Smooth muscle cell (in vitro differentiated cells): Measurements from ENCODE around the gene RFPL4AL1. TPM values are rescaled to one million over a fixed set of nuclear protein-coding genes. Genes with fewer than 3 reads are reported as not detected.
"Not testable (repeated sequence)": the region's sequence is repeated elsewhere in the genome, so short reads cannot be mapped to it uniquely, and the experiment has no call there.

Experiments used
- DNase-seq: peaks from one replicate; lab custom pipeline; 2025; ENCODE audit not compliant: unreplicated experiment; lab: John Stamatoyannopoulos, UW
- H2AFZ ChIP-seq: fragments of 200-600 bp; sonication (generic); 2 replicates; pipeline ENCODE4 v1.6.0; 2016; ENCODE audit warnings: antibody characterized with exemption, low read depth, mild to moderate bottlenecking
- H3F3A ChIP-seq: fragments of 200-600 bp; sonication (generic); 2 replicates; pipeline ENCODE4 v1.6.0; 2017; ENCODE audit warnings: antibody characterized with exemption, low read depth
- H3K27ac ChIP-seq: fragments of 200-600 bp; sonication (generic); 2 replicates; pipeline ENCODE4 v1.5.1; 2016; ENCODE audit warnings: low read depth, mild to moderate bottlenecking
- H3K27me3 ChIP-seq: fragments of 200-600 bp; sonication (generic); 2 replicates; pipeline ENCODE4 v1.6.1; 2016; ENCODE audit warnings: low read depth, mild to moderate bottlenecking
- H3K36me3 ChIP-seq: fragments of 200-600 bp; sonication (generic); 2 replicates; pipeline ENCODE4 v1.5.1; 2016; ENCODE audit warnings: low read depth
- H3K4me1 ChIP-seq: fragments of 200-600 bp; sonication (generic); 2 replicates; pipeline ENCODE4 v1.5.1; 2016; ENCODE audit warnings: low read depth
- H3K4me2 ChIP-seq: fragments of 200-600 bp; sonication (generic); 2 replicates; pipeline ENCODE4 v1.6.0; 2016; ENCODE audit warnings: mild to moderate bottlenecking
- H3K4me3 ChIP-seq: fragments of 200-600 bp; sonication (generic); 2 replicates; pipeline ENCODE4 v1.5.1; 2016; ENCODE audit warnings: mild to moderate bottlenecking
- H3K79me2 ChIP-seq: fragments of 200-600 bp; sonication (generic); 2 replicates; pipeline ENCODE4 v1.6.0; 2016; ENCODE audit warnings: low read depth, mild to moderate bottlenecking
- H3K9ac ChIP-seq: fragments of 200-600 bp; sonication (generic); 2 replicates; pipeline ENCODE4 v1.6.0; 2016; ENCODE audit warnings: low read depth
- H3K9me3 ChIP-seq: fragments of 200-600 bp; sonication (generic); replicated peaks from 2 replicates; pipeline ENCODE4 v1.5.1; 2016; ENCODE audit warnings: low read depth
- H4K20me1 ChIP-seq: fragments of 200-600 bp; sonication (generic); 2 replicates; pipeline ENCODE4 v1.6.0; 2016; ENCODE audit warnings: low read depth
- WGBS: methylation state at CpG from one replicate; pipeline ENCODE4 v1.1.7; 2016; ENCODE audit warnings: low lambda C conversion rate; 5-methylcytosine and 5-hydroxymethylcytosine counted together
- polyA plus RNA-seq: library from polyadenylated mRNA; unstranded; fragments of >200 nt; fragmentation: Nextera tagmentation; extraction: Ambion mirVana; gene quantifications from 2 replicates; pipeline ENCODE4 v1.2.1, GENCODE V29; 2016
- total RNA-seq: library from RNA; depleted of rRNA; stranded (reverse); fragments of >200 nt; gene quantifications from 2 replicates; pipeline ENCODE4 v1.2.3, GENCODE V29; 2014
- TF ChIP-seq, protein P1 (sequence below): fragments of 200-600 bp; sonication (generic); IDR thresholded peaks from 2 replicates; pipeline ENCODE4 v1.5.1; 2017; ENCODE audit warnings: borderline replicate concordance, mild to moderate bottlenecking, antibody characterized with exemption; ENCODE audit not compliant: insufficient read depth, poor library complexity, severe bottlenecking

Gene RFPL4AL1
- total and polyA plus RNA-seq, 2 experiments from 2014 or later = not detected

DNA sequence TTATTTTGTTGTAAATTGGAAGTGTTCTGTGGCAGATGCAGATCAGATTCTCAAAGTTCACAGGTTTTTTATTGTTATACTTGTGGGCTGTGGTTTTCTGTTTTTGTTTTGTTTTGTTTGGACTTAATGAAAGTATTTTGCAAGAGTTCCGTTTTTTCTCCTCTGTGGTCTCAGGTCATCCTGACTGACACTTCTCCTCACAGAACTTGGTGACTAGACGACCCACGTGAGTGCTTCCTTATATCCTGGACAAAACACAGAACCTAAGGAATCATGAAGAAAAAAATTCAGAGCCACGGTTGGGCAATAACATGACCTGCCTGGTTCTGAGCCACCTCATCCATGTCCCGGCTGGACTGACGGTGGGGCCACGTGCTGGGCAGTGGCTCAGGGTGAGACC, 2.5 kb upstream of the RFPL4AL1 start:
- Histone ChIP-seq H3K9me3 (no peaks in the 10 kb centered on the region), H3K36me3 (no peaks in the 10 kb centered on the region), H4K20me1 (no peaks in the 10 kb centered on the region), H2AFZ (no peak overlapping the region), H3K9ac (no peak overlapping the region), H3K4me3 (no peak overlapping the region), H3K79me2 (no peaks in the 10 kb centered on the region), H3K27ac (no peak overlapping the region), H3F3A (no peaks in the 10 kb centered on the region), H3K4me2 (no peak overlapping the region), H3K27me3 (no peaks in the 10 kb centered on the region), H3K4me1 (no peaks in the 10 kb centered on the region)
- DNase-seq = no peak
- TF ChIP-seq, protein P1, sequence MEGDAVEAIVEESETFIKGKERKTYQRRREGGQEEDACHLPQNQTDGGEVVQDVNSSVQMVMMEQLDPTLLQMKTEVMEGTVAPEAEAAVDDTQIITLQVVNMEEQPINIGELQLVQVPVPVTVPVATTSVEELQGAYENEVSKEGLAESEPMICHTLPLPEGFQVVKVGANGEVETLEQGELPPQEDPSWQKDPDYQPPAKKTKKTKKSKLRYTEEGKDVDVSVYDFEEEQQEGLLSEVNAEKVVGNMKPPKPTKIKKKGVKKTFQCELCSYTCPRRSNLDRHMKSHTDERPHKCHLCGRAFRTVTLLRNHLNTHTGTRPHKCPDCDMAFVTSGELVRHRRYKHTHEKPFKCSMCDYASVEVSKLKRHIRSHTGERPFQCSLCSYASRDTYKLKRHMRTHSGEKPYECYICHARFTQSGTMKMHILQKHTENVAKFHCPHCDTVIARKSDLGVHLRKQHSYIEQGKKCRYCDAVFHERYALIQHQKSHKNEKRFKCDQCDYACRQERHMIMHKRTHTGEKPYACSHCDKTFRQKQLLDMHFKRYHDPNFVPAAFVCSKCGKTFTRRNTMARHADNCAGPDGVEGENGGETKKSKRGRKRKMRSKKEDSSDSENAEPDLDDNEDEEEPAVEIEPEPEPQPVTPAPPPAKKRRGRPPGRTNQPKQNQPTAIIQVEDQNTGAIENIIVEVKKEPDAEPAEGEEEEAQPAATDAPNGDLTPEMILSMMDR = no peak
- 68% methylated on average over 5 of the region's 7 CpGs for WGBS

DNA sequence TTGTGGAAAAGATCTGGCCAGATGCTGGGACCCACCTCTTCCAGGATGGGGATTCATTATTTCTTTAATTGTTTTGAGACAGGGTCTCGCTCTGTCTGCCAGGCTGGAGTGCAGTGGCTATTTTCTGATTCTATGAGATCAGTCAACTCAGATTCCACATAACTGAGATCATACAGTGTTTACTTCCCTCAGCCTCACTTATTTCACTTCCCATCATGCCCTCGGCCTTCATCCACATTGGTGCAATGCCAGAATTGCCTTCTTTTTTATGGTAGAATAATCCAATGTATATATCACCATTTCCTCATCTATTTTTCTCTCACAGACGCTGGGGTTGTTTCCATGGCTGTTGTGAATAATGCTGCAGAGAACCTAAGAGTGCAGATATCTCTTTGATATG, 714 bp downstream of the RFPL4AL1 start:
- not testable (repeated sequence) for H3K4me2 ChIP-seq, H4K20me1 ChIP-seq, H3K27me3 ChIP-seq, H2AFZ ChIP-seq, H3K27ac ChIP-seq, H3K79me2 ChIP-seq, DNase-seq, H3K9me3 ChIP-seq, H3F3A ChIP-seq, H3K4me1 ChIP-seq, H3K9ac ChIP-seq, H3K4me3 ChIP-seq, H3K36me3 ChIP-seq
- WGBS = 16% methylated on average over 2 of the region's 3 CpGs

DNA sequence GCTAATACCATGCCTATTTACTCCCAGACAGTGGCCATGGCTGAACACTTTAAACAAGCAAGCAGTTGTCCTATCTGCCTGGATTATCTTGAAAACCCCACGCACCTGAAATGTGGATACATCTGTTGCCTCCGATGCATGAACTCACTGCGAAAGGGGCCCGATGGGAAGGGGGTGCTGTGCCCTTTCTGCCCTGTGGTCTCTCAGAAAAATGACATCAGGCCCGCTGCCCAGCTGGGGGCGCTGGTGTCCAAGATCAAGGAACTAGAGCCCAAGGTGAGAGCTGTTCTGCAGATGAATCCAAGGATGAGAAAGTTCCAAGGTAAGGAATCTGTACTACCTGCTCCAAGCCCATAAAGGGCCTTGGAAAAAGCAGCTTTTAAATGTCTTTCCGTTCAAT, 8.6 kb downstream of the RFPL4AL1 start:
- H3K27me3 ChIP-seq = no peaks in the 10 kb centered on the region
- no peaks in the 10 kb centered on the region for H3F3A ChIP-seq
- H3K9ac ChIP-seq = no peak overlapping the region
- no peak overlapping the region for H3K27ac ChIP-seq
- H3K79me2 ChIP-seq = no peaks in the 10 kb centered on the region
- H2AFZ ChIP-seq = no peak overlapping the region
- no peaks in the 10 kb centered on the region for H3K36me3 ChIP-seq
- H3K4me1 ChIP-seq = no peaks in the 10 kb centered on the region
- H3K4me3 ChIP-seq = no peak overlapping the region
- WGBS = 65% methylated on average over 7 of the region's 7 CpGs
- no peaks in the 10 kb centered on the region for H3K9me3 ChIP-seq
- no peaks in the 10 kb centered on the region for H4K20me1 ChIP-seq
- H3K4me2 ChIP-seq = no peak overlapping the region
- no peak for DNase-seq
- TF ChIP-seq, protein P1 = no peak

DNA sequence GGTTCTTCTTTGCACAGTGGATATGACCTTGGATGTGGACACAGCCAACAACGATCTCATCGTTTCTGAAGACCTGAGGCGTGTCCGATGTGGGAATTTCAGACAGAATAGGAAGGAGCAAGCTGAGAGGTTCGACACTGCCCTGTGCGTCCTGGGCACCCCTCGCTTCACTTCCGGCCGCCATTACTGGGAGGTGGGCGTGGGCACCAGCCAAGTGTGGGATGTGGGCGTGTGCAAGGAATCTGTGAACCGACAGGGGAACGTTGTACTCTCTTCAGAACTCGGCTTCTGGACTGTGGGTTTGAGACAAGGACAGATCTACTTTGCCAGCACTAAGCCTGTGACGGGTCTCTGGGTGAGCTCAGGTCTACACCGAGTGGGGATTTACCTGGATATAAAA, 9.4 kb downstream of the RFPL4AL1 start:
- no peaks in the 10 kb centered on the region for H4K20me1 ChIP-seq
- no peak overlapping the region for H3K4me3 ChIP-seq
- H3K9me3 ChIP-seq = no peaks in the 10 kb centered on the region
- H3K79me2 ChIP-seq = no peaks in the 10 kb centered on the region
- no peaks in the 10 kb centered on the region for H3F3A ChIP-seq
- no peak for DNase-seq
- H3K4me2 ChIP-seq = no peak overlapping the region
- no peak overlapping the region for H3K9ac ChIP-seq
- H3K27me3 ChIP-seq = no peaks in the 10 kb centered on the region
- H3K36me3 ChIP-seq = no peaks in the 10 kb centered on the region
- no peak overlapping the region for H2AFZ ChIP-seq
- WGBS = 75% methylated on average over 16 of the region's 16 CpGs
- TF ChIP-seq, protein P1 = no peak
- no peaks in the 10 kb centered on the region for H3K4me1 ChIP-seq
- no peak overlapping the region for H3K27ac ChIP-seq
